Stimulated activated CD4-positive, alpha-beta T cell treated with anti-CD3 and anti-CD28 coated beads, Interleukin-12 subunit alpha, Interleukin-12 subunit beta, amount 100 ng/mL, for 24 hours (primary cell): ENCODE measurements around the gene SETMAR.

Source experiments
- DNase-seq, 2 experiments: peaks; one replicate each; pipeline ENCODE4 v3.0.0-alpha.2; 2020; ENCODE audit warnings: low read depth in 2 of 2

The SETMAR gene

GRCh38 chr3:4351164-4351855, 48.1 kb downstream of the SETMAR start:
- peak; percentile 12 to 20 for DNase-seq

- DNase-seq: no peak
These were observed 48.7 kb downstream of the SETMAR start for GRCh38 chr3:4351872-4352271.

- no peak for DNase-seq
These were observed 52.4 kb downstream of the SETMAR start for GRCh38 chr3:4355401-4356219.

- DNase-seq: no peak
These were observed 53.0 kb downstream of the SETMAR start for GRCh38 chr3:4356220-4356540.

- no peak for DNase-seq
These were observed 53.6 kb downstream of the SETMAR start for GRCh38 chr3:4356546-4357410.

GRCh38 chr3:4358273-4358672, 55.1 kb downstream of the SETMAR start:
- no peak for DNase-seq

- no peak for DNase-seq
These were observed 56.8 kb downstream of the SETMAR start for GRCh38 chr3:4359805-4360502.

- no peak for DNase-seq
These were observed 57.6 kb downstream of the SETMAR start for GRCh38 chr3:4360817-4361216.

GRCh38 chr3:4362523-4362922, 59.4 kb downstream of the SETMAR start:
- DNase-seq: no peak
